Fibroblast of mammary gland (primary cell): Measurements from ENCODE around the gene TRIM63.

Experiments
- DNase-seq: peaks from one replicate; pipeline ENCODE4 v3.0.0-alpha.2; 2010; ENCODE audit warnings: low read depth
- H3K4me3 ChIP-seq: 2 replicates; pipeline ENCODE4 v1.5.1; 2011; ENCODE audit warnings: low read depth, mild to moderate bottlenecking, low read length, moderate library complexity; ENCODE audit not compliant: control insufficient read depth
- CTCF ChIP-seq: conservative IDR thresholded peaks from 2 replicates; pipeline ENCODE4 v1.5.1; 2011; ENCODE audit warnings: low read depth, low read length, inconsistent platforms; ENCODE audit not compliant: control insufficient read depth, insufficient read depth

Gene TRIM63

GRCh38 chr1:26070296-26070962 is 3.0 kb upstream of the TRIM63 start:
- H3K4me3 ChIP-seq, result no peak overlapping the region
- no peak for TF ChIP-seq CTCF
- DNase-seq, result no peak

DNA sequence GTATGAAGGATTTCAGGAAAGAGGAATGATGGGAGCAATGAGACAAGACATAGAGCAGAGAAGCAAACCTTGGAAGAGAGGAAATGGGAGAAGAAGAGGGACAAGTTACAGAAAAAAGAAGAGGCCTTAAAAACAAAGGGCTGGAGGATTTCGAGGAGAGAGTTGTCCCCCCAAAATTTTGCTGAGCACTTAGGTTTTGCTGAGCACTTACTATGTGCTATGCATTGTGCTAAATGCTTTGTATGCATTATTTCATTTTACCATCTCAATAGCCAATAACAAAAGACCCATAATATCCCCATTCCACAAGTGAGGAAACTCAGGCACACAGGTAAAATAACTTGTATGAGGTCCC is 2.5 kb upstream of the TRIM63 start:
- no peak overlapping the region for H3K4me3 ChIP-seq
- DNase-seq, result no peak
- no peak for TF ChIP-seq CTCF

- no peak for TF ChIP-seq CTCF
- no peak for DNase-seq
- no peak overlapping the region for H3K4me3 ChIP-seq
These were observed 573 bp downstream of the TRIM63 start for GRCh38 chr1:26066857-26067256.

DNA sequence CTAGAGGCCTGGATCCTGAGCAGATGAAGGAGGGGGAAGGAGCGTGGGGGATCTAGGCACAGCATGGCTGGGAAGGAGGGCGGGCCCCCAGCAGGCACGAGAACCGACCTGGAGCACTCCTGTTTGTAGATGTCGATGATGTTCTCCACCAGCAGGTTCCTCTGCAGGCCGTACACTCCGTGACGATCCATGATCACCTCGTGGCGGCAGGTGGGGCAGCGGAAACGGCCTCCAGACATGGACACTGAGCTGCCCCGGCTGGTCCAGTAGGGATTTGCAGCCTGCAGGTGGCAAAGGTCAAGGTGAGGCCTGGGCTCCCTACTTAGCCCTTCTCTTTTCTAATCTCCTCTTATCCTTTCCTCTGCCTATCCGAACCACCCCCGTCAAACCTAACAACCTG is 1.3 kb downstream of the TRIM63 start:
- TF ChIP-seq CTCF, result no peak
- H3K4me3 ChIP-seq, result no peak overlapping the region
- no peak for DNase-seq

DNA sequence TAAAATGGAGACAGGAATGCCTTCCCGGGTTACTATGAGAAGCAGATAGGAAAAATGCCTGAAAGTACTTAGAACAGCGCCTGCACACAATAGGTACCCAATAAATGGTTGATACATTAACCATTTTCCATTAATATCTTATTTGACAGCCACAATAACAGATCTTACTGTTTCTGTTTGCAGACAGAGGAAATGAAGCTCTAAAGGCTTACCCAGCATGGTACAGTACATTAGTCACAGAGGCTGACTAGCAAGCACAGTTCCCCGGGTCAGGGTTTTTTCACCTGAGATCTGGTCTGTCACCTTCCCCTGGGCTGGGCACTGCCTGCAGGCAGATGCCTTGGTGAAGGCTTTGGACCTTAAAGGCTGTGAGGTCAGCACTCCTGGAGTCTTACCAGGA is 2.9 kb downstream of the TRIM63 start:
- no peak overlapping the region for H3K4me3 ChIP-seq
- DNase-seq, result no peak
- no peak for TF ChIP-seq CTCF

- DNase-seq, result no peak
- H3K4me3 ChIP-seq, result no peak overlapping the region
- TF ChIP-seq CTCF, result no peak
These were observed 6.4 kb downstream of the TRIM63 start for GRCh38 chr1:26060832-26061574.

DNA sequence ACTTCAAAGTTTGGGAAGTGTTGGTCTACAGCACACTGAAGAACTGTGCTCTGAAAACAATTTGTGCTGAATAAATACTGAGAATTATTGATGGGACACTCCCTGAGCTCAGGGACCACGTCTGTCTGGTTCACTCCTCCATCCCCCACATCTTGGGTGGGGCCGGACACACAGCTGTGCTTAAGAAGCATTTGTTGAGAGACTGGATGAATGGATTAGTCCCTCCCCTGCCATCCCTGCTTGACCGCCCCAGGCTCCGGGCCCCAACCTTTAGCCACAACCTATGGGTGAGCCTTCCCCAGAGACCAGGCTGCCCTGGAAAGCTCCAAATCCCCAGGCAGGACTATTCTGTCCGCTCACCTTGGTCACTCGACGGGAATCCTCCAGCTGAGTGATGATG is 7.5 kb downstream of the TRIM63 start:
- H3K4me3 ChIP-seq, result no peak overlapping the region
- no peak for DNase-seq
- no peak for TF ChIP-seq CTCF
